GM12878 (cell line): ENCODE data around the gene OSBPL10. TPM values are rescaled to one million over a fixed set of nuclear protein-coding genes. Genes with fewer than 3 reads are reported as not detected.

Experiments used
- ATAC-seq: fragments of 200-7000 bp; cut with Tn5 transposase; 3 replicates; pipeline ENCODE4 v1.9.1; 2020; ENCODE audit warnings: mild to moderate bottlenecking, moderate library complexity
- BruUV-seq: library from RNA; stranded (reverse); fragments of 400-500 nt; replicated peaks from 2 replicates; lab custom pipeline; 2021; lab: Mats Ljungman, UMichigan
- CTCF ChIA-PET: fragments of 300-600 bp; sonication (Branson Sonifier 250); formaldehyde crosslinking; extraction: SDS; loops from one replicate; lab custom pipeline; 2021; ENCODE audit warnings: inconsistent platforms; lab: Yijun Ruan, JAX
- POLR2A ChIA-PET: fragments of 350-600 bp; formaldehyde crosslinking; extraction: SDS; loops from one replicate; lab custom pipeline; 2021; ENCODE audit warnings: inconsistent platforms; lab: Charles Lee
- RAD21 ChIA-PET: fragments of 300-600 bp; sonication (Branson Sonifier 250); formaldehyde crosslinking; loops from one replicate; lab custom pipeline; 2023; ENCODE audit warnings: antibody characterized with exemption; ENCODE audit not compliant: unreplicated experiment; lab: Charles Lee
- SMC1A ChIA-PET: fragments of 300-600 bp; sonication (Branson Sonifier 250); formaldehyde crosslinking; loops from one replicate; lab custom pipeline; 2023; ENCODE audit not compliant: unreplicated experiment, uncharacterized antibody; lab: Charles Lee
- DNase-seq: peaks from one replicate; pipeline ENCODE4 v3.0.0-alpha.2; 2011; ENCODE audit warnings: low read depth, low spot score
- FAIRE-seq: peaks from 3 replicates; lab custom pipeline; 2011; peaks lifted over from hg19 to GRCh38; lab: Jason Lieb, UNC
- H2AFZ ChIP-seq: 2 replicates; pipeline ENCODE4 v1.6.0; 2011; ENCODE audit warnings: low read depth, low read length, control low read depth; ENCODE audit not compliant: control insufficient read depth
- H3K27ac ChIP-seq: 2 replicates; pipeline ENCODE4 v1.5.1; 2011; ENCODE audit warnings: control low read depth; ENCODE audit not compliant: control insufficient read depth, insufficient read depth
- H3K27me3 ChIP-seq, 2 experiments: replicated peaks in 1 of 2; 2 replicates each; pipeline versions ENCODE4 v1.6.0 to v1.6.1; 2011; ENCODE audit warnings: low read length in 1 of 2; ENCODE audit not compliant: control insufficient read depth in 2 of 2, insufficient read depth in 2 of 2
- H3K36me3 ChIP-seq, 2 experiments: 2 replicates each; pipeline ENCODE4 v1.5.1; 2011; ENCODE audit warnings: low read length in 1 of 2; ENCODE audit not compliant: control insufficient read depth in 2 of 2, insufficient read depth in 2 of 2
- H3K4me1 ChIP-seq: 2 replicates; pipeline ENCODE4 v1.6.1; 2011; ENCODE audit warnings: mild to moderate bottlenecking, low read length, moderate library complexity, mixed read lengths; ENCODE audit not compliant: control insufficient read depth, insufficient read depth
- H3K4me2 ChIP-seq: 2 replicates; pipeline ENCODE4 v1.6.0; 2011; ENCODE audit warnings: control low read depth; ENCODE audit not compliant: control insufficient read depth, insufficient read depth
- H3K4me3 ChIP-seq: fragments of 200-600 bp; sonication (generic); 2 replicates; pipeline ENCODE4 v1.5.1; 2016
- H3K79me2 ChIP-seq: 2 replicates; pipeline ENCODE4 v1.6.0; 2011; ENCODE audit warnings: low read length; ENCODE audit not compliant: control insufficient read depth, insufficient read depth
- H3K9ac ChIP-seq: 2 replicates; pipeline ENCODE4 v1.8.0; 2011; ENCODE audit warnings: low read length, control low read depth, mixed read lengths; ENCODE audit not compliant: control insufficient read depth, insufficient read depth
- H3K9me3 ChIP-seq: replicated peaks from 3 replicates; pipeline ENCODE4 v1.5.1; 2011; ENCODE audit warnings: mild to moderate bottlenecking, low read length; ENCODE audit not compliant: control insufficient read depth, insufficient read depth
- H4K20me1 ChIP-seq: 2 replicates; pipeline ENCODE4 v1.6.0; 2011; ENCODE audit not compliant: control insufficient read depth, insufficient read depth
- CHD1 ChIP-seq: IDR thresholded peaks from 2 replicates; pipeline ENCODE4 v1.6.1; 2012; ENCODE audit warnings: low read depth, low read length, improper control_type of control experiment
- PAX5 ChIP-seq: IDR thresholded peaks from 2 replicates; pipeline ENCODE4 v1.6.1; 2011; ENCODE audit warnings: low read depth, low read length, borderline replicate concordance
- REST ChIP-seq: IDR thresholded peaks from 2 replicates; pipeline ENCODE4 v1.6.1; 2012; ENCODE audit warnings: mild to moderate bottlenecking, low read depth, low read length
- SREBF1 ChIP-seq: IDR thresholded peaks from 2 replicates; pipeline ENCODE4 v1.6.1; 2012; ENCODE audit warnings: mild to moderate bottlenecking, low read length
- SUZ12 ChIP-seq: fragments of 200-600 bp; sonication (generic); IDR thresholded peaks from one replicate; pipeline ENCODE4 v1.6.1; 2018; ENCODE audit warnings: antibody characterized with exemption, mild to moderate bottlenecking; ENCODE audit not compliant: unreplicated experiment
- TCF3 ChIP-seq: IDR thresholded peaks from 2 replicates; pipeline ENCODE4 v1.6.1; 2012; ENCODE audit warnings: low read depth, mild to moderate bottlenecking, low read length, borderline replicate concordance; ENCODE audit not compliant: insufficient read depth
- YBX1 ChIP-seq: fragments of 450-650 bp; IDR thresholded peaks from 2 replicates; pipeline ENCODE4 v1.6.1; 2016; ENCODE audit warnings: antibody characterized with exemption
- WGBS: methylation state at CpG from one replicate; pipeline ENCODE4 v1.1.6; 2016; ENCODE audit warnings: low lambda C conversion rate; ENCODE audit not compliant: insufficient replicate concordance, insufficient coverage; ENCODE audit errors: missing lambda C conversion rate; 5-methylcytosine and 5-hydroxymethylcytosine counted together
- in situ Hi-C: fragments of 300-500 bp; cut with MboI; formaldehyde crosslinking; loops from 9 replicates; pipeline ENCODE4 v1.14.3; 2018; ENCODE audit warnings: mixed read lengths
- intact Hi-C: fragments of 100-400 bp; cut with micrococcal nuclease; formaldehyde crosslinking; loops from one replicate; pipeline ENCODE4 v1.14.2; 2022; ENCODE audit not compliant: unreplicated experiment
- polyA plus RNA-seq, 11 experiments: library from polyadenylated mRNA; depleted of rRNA in 4 of 11; unstranded in 6 of 11; stranded (reverse) in 5 of 11; fragments of >200 nt; fragmentation: Nextera tagmentation in 4 of 11; fragmentation: Illumina TruSeq in 1 of 11; extraction: Ambion mirVana in 4 of 11; extraction: Trizol in 1 of 11; gene quantifications; 1 replicate in 1 of 11; 2 replicates in 10 of 11; pipeline versions ENCODE4 v1.2.1 to v1.2.3, GENCODE V29; 2011 to 2016; ENCODE audit warnings: inconsistent platforms in 2 of 11, missing spikeins in 2 of 11, low read depth in 1 of 11
- total RNA-seq, 4 experiments: library from RNA; depleted of rRNA in 3 of 4; stranded (reverse); fragments of >200 nt in 3 of 4; fragmentation: Illumina TruSeq in 1 of 4; extraction: Trizol in 1 of 4; gene quantifications; 2 replicates each; pipeline versions ENCODE4 v1.2.1 to v1.2.3, GENCODE V29; 2013 to 2021
- TF ChIP-seq, protein P1 (sequence below): IDR thresholded peaks from 2 replicates; pipeline ENCODE4 v1.6.1; 2012; ENCODE audit warnings: low read depth, low read length, improper control_type of control experiment
- TF ChIP-seq, protein P2 (sequence below): IDR thresholded peaks from 2 replicates; pipeline ENCODE4 v1.6.1; 2011; ENCODE audit warnings: borderline replicate concordance, low read depth, mild to moderate bottlenecking, moderate library complexity, low read length; ENCODE audit not compliant: insufficient read depth, poor library complexity, severe bottlenecking

The OSBPL10 gene
- total and polyA plus RNA-seq, 10 of the 15 experiments (the other 5 are each of a cell fraction or from before 2014, with no cell fraction given): 0.03 to 0.25 (median 0.09) TPM; not detected in 5

- POLR2A ChIA-PET: no interaction called here
Measured at GRCh38 chr3:31922962-31923361, 58.1 kb downstream of the OSBPL10 start.

GRCh38 chr3:31921837-31922236 is 59.2 kb downstream of the OSBPL10 start:
- H3K79me2 ChIP-seq: no peaks in the 10 kb centered on the region
- RAD21 ChIA-PET: no interaction called here
- intact Hi-C loops: no loop called here
- POLR2A ChIA-PET: no interaction called here
- WGBS: 89% methylated on average over 4 of the region's 4 CpGs
- ATAC-seq (no peak), DNase-seq (no peak), FAIRE-seq (no peak)
- CTCF ChIA-PET: no interaction called here
- SMC1A ChIA-PET: no interaction called here
- no TSS peak for BruUV-seq
- no peaks in the 10 kb centered on the region; the same call in 1 of the 3 replicates for H3K9me3 ChIP-seq
- peaks cover 8% of the 10 kb centered on the region; the same call in 1 of the 2 replicates for H3K4me1 ChIP-seq
- no peak overlapping the region for H2AFZ ChIP-seq
- no peak overlapping the region for H3K4me2 ChIP-seq
- H3K27me3 ChIP-seq: no peaks in the 10 kb centered on the region
- no peak overlapping the region for H3K9ac ChIP-seq
- no peaks in the 10 kb centered on the region for H4K20me1 ChIP-seq
- no peak overlapping the region for H3K27ac ChIP-seq
- no peaks in the 10 kb centered on the region for H3K36me3 ChIP-seq
- H3K4me3 ChIP-seq: no peak overlapping the region
- in situ Hi-C loops: no loop called here
- TF ChIP-seq, protein P1, sequence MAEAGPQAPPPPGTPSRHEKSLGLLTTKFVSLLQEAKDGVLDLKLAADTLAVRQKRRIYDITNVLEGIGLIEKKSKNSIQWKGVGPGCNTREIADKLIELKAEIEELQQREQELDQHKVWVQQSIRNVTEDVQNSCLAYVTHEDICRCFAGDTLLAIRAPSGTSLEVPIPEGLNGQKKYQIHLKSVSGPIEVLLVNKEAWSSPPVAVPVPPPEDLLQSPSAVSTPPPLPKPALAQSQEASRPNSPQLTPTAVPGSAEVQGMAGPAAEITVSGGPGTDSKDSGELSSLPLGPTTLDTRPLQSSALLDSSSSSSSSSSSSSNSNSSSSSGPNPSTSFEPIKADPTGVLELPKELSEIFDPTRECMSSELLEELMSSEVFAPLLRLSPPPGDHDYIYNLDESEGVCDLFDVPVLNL: no peak
- TF ChIP-seq REST (no peak), TCF3 (no peak)

More at GRCh38 chr3:31922962-31923361, 58.1 kb downstream of the OSBPL10 start:
- Histone ChIP-seq H3K79me2 (no peaks in the 10 kb centered on the region), H2AFZ (no peak overlapping the region), H3K4me3 (no peak overlapping the region), H3K4me2 (no peak overlapping the region), H3K27me3 (no peaks in the 10 kb centered on the region; a peak in 1 of 4 replicates), H3K9me3 (no peaks in the 10 kb centered on the region; the same call in 1 of the 3 replicates), H3K4me1 (no peaks in the 10 kb centered on the region), H3K36me3 (no peaks in the 10 kb centered on the region), H3K9ac (no peak overlapping the region), H3K27ac (no peak overlapping the region), H4K20me1 (no peaks in the 10 kb centered on the region)
- in situ Hi-C loops (no loop called here), intact Hi-C loops (no loop called here)
- ChIA-PET RAD21 (no interaction called here), SMC1A (interaction anchor here (1.3 to 1.5 kb wide), 2 partner anchors 14 to 19 kb away, joined by 3 read pairs; no protein-coding TSS in a partner anchor), CTCF (interaction anchor here (1.0 kb wide), 1 partner anchor 20 kb away, joined by 3 read pairs; no protein-coding TSS in a partner anchor)
- 0% methylated on average over 1 of the region's 1 CpG for WGBS
- DNase-seq (no peak), ATAC-seq (no peak), FAIRE-seq (no peak)
- no TSS peak for BruUV-seq
- TF ChIP-seq PAX5 (no peak), SREBF1 (no peak), SUZ12 (no peak), CHD1 (no peak), YBX1 (no peak)
- TF ChIP-seq, protein P2, sequence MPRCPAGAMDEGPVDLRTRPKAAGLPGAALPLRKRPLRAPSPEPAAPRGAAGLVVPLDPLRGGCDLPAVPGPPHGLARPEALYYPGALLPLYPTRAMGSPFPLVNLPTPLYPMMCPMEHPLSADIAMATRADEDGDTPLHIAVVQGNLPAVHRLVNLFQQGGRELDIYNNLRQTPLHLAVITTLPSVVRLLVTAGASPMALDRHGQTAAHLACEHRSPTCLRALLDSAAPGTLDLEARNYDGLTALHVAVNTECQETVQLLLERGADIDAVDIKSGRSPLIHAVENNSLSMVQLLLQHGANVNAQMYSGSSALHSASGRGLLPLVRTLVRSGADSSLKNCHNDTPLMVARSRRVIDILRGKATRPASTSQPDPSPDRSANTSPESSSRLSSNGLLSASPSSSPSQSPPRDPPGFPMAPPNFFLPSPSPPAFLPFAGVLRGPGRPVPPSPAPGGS: no peak
